HG02678 (cell line): Measurements from ENCODE around the gene MRPL14.

ENCODE experiments used
- ATAC-seq: cut with Tn5 transposase; IDR thresholded peaks from one replicate; pipeline ENCODE4 v1.9.1; 2021; ENCODE audit warnings: mild to moderate bottlenecking, moderate library complexity; ENCODE audit not compliant: unreplicated experiment

Gene MRPL14

GRCh38 chr6:44067173-44068139 lies 59.8 kb downstream of the MRPL14 start:
- no peak for ATAC-seq

- no peak for ATAC-seq
Measured at GRCh38 chr6:44066394-44067172, 60.7 kb downstream of the MRPL14 start.

- no peak for ATAC-seq
Measured at GRCh38 chr6:44065443-44066140, 61.7 kb downstream of the MRPL14 start.

GRCh38 chr6:44064948-44065272 lies 62.3 kb downstream of the MRPL14 start:
- no peak for ATAC-seq

GRCh38 chr6:44064089-44064947 lies 62.9 kb downstream of the MRPL14 start:
- no peak for ATAC-seq

- no peak for ATAC-seq
Measured at GRCh38 chr6:44063561-44064059, 63.6 kb downstream of the MRPL14 start.
